ENCODE results near the gene RPS15. TPM values are rescaled to one million over a fixed set of nuclear protein-coding genes. Genes with fewer than 3 reads are reported as not detected.

Gene RPS15
- total and polyA plus RNA-seq, 2 of the 13 experiments (the other 11 are each of a cell fraction or from before 2014, with no cell fraction given): 695 to 1,411 TPM

DNA sequence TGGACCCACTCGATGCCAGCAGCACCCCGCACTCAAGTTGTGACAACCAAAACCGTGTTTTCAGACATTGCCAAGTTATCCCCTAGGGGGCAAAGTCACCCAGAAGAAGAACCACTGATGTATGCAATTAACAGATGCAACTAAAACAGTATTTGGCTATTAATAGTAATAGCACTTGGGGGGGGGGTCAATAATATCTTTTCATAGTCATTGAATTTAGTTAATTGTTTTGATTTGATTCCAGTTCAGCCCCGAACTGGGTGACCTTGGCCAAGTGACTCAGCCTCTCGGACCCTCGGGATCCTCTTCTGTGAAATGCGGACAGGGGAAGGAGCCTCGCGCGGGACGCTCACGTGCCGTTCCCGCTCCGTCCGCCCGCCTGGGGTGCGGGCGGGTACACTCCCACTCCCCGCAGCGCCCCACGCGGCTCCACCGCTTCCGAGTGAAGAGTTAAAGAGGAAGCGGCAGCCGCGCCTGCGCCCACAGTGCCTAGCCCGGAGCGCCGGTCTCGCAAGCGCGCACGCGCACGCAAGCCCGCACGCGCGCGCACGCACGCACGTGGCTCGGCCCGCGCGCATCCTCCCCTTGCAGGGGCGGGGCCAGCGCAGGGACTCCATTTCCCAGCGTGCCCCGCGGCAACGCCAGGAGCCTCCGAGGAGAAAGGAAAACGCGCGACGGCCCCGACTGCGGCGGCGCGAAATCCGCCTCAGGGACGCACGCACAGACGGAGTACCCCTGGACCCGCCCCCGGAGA, 31.2 kb upstream of the RPS15 start (continued):
- TF ChIP-seq PAX8 (CRISPR knock-in tag; IDR thresholded peaks at IDR 0.05; ENCODE audit: borderline replicate concordance) (no peak), ZNF24 (IDR thresholded peaks at IDR 0.05) (0 out of 2 replicates have a peak, but pooled peaks have one; percentile 24), SRSF1 (optimal IDR thresholded peaks at IDR 0.05; ENCODE audit: low read depth, low read length) (peak; percentile 39), CREB1 (IDR thresholded peaks at IDR 0.05) (peak; percentile 70), CREB1 (CRISPR knock-in tag; IDR thresholded peaks at IDR 0.05) (no peak), MXD1 (CRISPR knock-in tag; IDR thresholded peaks at IDR 0.05) (peak; percentile 21; the same call in 1 of the 2 replicates), GABPA (IDR thresholded peaks at IDR 0.05; ENCODE audit: low read depth, low read length) (no peak), GABPA (CRISPR knock-in tag; IDR thresholded peaks at IDR 0.05; ENCODE audit: low read depth) (peak; percentile 59), SP5 (CRISPR knock-in tag; IDR thresholded peaks at IDR 0.05; ENCODE audit: borderline replicate concordance, low read depth) (peak; percentile 37), ZSCAN25 (CRISPR knock-in tag; IDR thresholded peaks at IDR 0.05) (0 out of 2 replicates have a peak, but pooled peaks have one; percentile 13), BORCS8-MEF2B (CRISPR knock-in tag; IDR thresholded peaks at IDR 0.05) (0 out of 2 replicates have a peak, but pooled peaks have one; percentile 7), EEA1 (CRISPR knock-in tag; IDR thresholded peaks at IDR 0.05; ENCODE audit: borderline replicate concordance) (0 out of 2 replicates have a peak, but pooled peaks have one; percentile 52), FOSL1 (CRISPR knock-in tag; IDR thresholded peaks at IDR 0.05; ENCODE audit: borderline replicate concordance) (0 out of 2 replicates have a peak, but pooled peaks have one; percentile 21), FOXA3 (CRISPR knock-in tag; IDR thresholded peaks at IDR 0.05) (peak; percentile 43), HOXD1 (CRISPR knock-in tag; IDR thresholded peaks at IDR 0.05) (0 out of 2 replicates have a peak, but pooled peaks have one; percentile 23), YY1 (IDR thresholded peaks at IDR 0.05; ENCODE audit: insufficient read depth, insufficient replicate concordance, low read depth, low read length) (peak; percentile 74), SP1 (IDR thresholded peaks at IDR 0.05) (no peak), SP1 (CRISPR knock-in tag; IDR thresholded peaks at IDR 0.05) (peak; percentile 99), MTA3 (CRISPR knock-in tag; IDR thresholded peaks at IDR 0.05) (no peak), SALL1 (CRISPR knock-in tag; IDR thresholded peaks at IDR 0.05) (peak; percentile 16; the same call in 1 of the 2 replicates), SUZ12 (IDR thresholded peaks at IDR 0.05; ENCODE audit: low read depth, low read length) (peak; percentile 78), SPEN (CRISPR knock-in tag; IDR thresholded peaks at IDR 0.05; ENCODE audit: low read depth) (peak; percentile 86; the same call in 1 of the 2 replicates), POLR2A (IDR thresholded peaks at IDR 0.05; ENCODE audit: insufficient read depth in 1 of 2, low read depth in 2 of 2, low read length in 2 of 2) (peak; percentile 9 to 57; a peak in 2 of 4 replicates), HOXA3 (CRISPR knock-in tag; IDR thresholded peaks at IDR 0.05) (peak; percentile 89)
- TF ChIP-seq, protein P1, sequence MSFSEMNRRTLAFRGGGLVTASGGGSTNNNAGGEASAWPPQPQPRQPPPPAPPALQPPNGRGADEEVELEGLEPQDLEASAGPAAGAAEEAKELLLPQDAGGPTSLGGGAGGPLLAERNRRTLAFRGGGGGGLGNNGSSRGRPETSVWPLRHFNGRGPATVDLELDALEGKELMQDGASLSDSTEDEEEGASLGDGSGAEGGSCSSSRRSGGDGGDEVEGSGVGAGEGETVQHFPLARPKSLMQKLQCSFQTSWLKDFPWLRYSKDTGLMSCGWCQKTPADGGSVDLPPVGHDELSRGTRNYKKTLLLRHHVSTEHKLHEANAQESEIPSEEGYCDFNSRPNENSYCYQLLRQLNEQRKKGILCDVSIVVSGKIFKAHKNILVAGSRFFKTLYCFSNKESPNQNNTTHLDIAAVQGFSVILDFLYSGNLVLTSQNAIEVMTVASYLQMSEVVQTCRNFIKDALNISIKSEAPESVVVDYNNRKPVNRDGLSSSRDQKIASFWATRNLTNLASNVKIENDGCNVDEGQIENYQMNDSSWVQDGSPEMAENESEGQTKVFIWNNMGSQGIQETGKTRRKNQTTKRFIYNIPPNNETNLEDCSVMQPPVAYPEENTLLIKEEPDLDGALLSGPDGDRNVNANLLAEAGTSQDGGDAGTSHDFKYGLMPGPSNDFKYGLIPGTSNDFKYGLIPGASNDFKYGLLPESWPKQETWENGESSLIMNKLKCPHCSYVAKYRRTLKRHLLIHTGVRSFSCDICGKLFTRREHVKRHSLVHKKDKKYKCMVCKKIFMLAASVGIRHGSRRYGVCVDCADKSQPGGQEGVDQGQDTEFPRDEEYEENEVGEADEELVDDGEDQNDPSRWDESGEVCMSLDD (CRISPR knock-in tag; IDR thresholded peaks at IDR 0.05; ENCODE audit: borderline replicate concordance): peak; percentile 43; the same call in 1 of the 2 replicates
- TF ChIP-seq, protein P2, sequence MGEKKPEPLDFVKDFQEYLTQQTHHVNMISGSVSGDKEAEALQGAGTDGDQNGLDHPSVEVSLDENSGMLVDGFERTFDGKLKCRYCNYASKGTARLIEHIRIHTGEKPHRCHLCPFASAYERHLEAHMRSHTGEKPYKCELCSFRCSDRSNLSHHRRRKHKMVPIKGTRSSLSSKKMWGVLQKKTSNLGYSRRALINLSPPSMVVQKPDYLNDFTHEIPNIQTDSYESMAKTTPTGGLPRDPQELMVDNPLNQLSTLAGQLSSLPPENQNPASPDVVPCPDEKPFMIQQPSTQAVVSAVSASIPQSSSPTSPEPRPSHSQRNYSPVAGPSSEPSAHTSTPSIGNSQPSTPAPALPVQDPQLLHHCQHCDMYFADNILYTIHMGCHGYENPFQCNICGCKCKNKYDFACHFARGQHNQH (CRISPR knock-in tag; IDR thresholded peaks at IDR 0.05): peak; percentile 44; the same call in 1 of the 2 replicates
- TF ChIP-seq, protein P3, sequence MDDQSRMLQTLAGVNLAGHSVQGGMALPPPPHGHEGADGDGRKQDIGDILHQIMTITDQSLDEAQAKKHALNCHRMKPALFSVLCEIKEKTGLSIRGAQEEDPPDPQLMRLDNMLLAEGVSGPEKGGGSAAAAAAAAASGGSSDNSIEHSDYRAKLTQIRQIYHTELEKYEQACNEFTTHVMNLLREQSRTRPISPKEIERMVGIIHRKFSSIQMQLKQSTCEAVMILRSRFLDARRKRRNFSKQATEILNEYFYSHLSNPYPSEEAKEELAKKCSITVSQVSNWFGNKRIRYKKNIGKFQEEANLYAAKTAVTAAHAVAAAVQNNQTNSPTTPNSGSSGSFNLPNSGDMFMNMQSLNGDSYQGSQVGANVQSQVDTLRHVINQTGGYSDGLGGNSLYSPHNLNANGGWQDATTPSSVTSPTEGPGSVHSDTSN (CRISPR knock-in tag; IDR thresholded peaks at IDR 0.05; ENCODE audit: borderline replicate concordance): 0 out of 2 replicates have a peak, but pooled peaks have one; percentile 54
